SU-DHL-6 (cell line): ENCODE data around the gene ECE2.

Experiments
- CTCF ChIP-seq: fragments of 200-600 bp; sonication (generic); IDR thresholded peaks from one replicate; pipeline ENCODE4 v1.5.1; 2017; ENCODE audit warnings: antibody characterized with exemption, mild to moderate bottlenecking, low read length, moderate library complexity; ENCODE audit not compliant: insufficient read depth, poor library complexity, severe bottlenecking
- EZH2phosphoT487 ChIP-seq: fragments of 200-600 bp; sonication (generic), shearing (Covaris generic); conservative IDR thresholded peaks from 2 replicates; pipeline ENCODE4 v1.6.1; 2018; ENCODE audit warnings: mild to moderate bottlenecking, antibody characterized with exemption, low read length, moderate library complexity, mixed read lengths

DNA sequence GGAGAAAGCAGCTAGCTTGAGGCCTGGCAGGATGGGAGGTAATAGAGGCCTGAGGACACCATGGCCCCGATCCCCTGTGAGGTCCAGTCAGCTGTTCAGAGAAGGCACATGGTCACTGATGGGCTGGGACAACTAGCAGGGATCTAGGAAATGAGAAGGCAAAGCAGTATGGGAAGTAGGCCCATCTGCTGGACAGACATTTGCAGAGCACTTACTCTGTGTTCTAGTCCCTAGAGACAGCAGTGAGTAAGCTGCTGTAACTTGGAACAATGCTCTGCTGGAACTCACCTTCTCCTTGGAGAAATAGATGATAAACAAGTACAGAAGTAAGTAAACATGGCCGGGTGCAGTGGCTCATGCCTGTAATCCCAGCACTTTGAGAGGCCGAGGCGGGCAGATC is 7.1 kb downstream of the ECE2 start:
- TF ChIP-seq CTCF (no peak), EZH2phosphoT487 (no peak)
